ENCODE measurements around the gene LONP1. TPM values are rescaled to one million over a fixed set of nuclear protein-coding genes. Genes with fewer than 3 reads are reported as not detected.
A peak's percentile ranks its signal among the peaks of the same experiment; 100 is the strongest.

The LONP1 gene
- polyA plus RNA-seq, 1 experiment = 77.4 TPM

- Histone ChIP-seq H3K27me3 (ENCODE audit: control insufficient read depth, insufficient read depth, low read length) (no peaks in the 10 kb centered on the region), H3K4me3 (ENCODE audit: low read depth, low read length) (no peak overlapping the region), H3K36me3 (ENCODE audit: control insufficient read depth, insufficient read depth, low read length) (peaks cover 36% of the 10 kb centered on the region)
- DNase-seq (ENCODE audit: low read depth) = no peak
- CTCF ChIA-PET = no interaction called here
- TF ChIP-seq, protein P1, sequence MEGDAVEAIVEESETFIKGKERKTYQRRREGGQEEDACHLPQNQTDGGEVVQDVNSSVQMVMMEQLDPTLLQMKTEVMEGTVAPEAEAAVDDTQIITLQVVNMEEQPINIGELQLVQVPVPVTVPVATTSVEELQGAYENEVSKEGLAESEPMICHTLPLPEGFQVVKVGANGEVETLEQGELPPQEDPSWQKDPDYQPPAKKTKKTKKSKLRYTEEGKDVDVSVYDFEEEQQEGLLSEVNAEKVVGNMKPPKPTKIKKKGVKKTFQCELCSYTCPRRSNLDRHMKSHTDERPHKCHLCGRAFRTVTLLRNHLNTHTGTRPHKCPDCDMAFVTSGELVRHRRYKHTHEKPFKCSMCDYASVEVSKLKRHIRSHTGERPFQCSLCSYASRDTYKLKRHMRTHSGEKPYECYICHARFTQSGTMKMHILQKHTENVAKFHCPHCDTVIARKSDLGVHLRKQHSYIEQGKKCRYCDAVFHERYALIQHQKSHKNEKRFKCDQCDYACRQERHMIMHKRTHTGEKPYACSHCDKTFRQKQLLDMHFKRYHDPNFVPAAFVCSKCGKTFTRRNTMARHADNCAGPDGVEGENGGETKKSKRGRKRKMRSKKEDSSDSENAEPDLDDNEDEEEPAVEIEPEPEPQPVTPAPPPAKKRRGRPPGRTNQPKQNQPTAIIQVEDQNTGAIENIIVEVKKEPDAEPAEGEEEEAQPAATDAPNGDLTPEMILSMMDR (IDR thresholded peaks at IDR 0.05; ENCODE audit: insufficient read depth, low read depth, low read length) = no peak
- POLR2A ChIA-PET = no interaction called here
These were observed 50.7 kb downstream of the LONP1 start for GRCh38 chr19:5669212-5669611.

- Histone ChIP-seq H3K36me3 (ENCODE audit: control insufficient read depth, insufficient read depth, low read length) (peaks cover 45% of the 10 kb centered on the region), H3K27me3 (ENCODE audit: control insufficient read depth, insufficient read depth, low read length) (no peaks in the 10 kb centered on the region), H3K4me3 (ENCODE audit: low read depth, low read length) (no peak overlapping the region)
- TF ChIP-seq, protein P1 (IDR thresholded peaks at IDR 0.05; ENCODE audit: insufficient read depth, low read depth, low read length) = no peak
- no peak for DNase-seq (ENCODE audit: low read depth)
- ChIA-PET CTCF (interaction anchor here (1.3 to 1.6 kb wide), 2 partner anchors 11 to 19 kb away, joined by 3 read pairs; no protein-coding TSS in a partner anchor), POLR2A (no interaction called here)
These were observed 52.1 kb downstream of the LONP1 start for GRCh38 chr19:5667751-5668271.

DNA sequence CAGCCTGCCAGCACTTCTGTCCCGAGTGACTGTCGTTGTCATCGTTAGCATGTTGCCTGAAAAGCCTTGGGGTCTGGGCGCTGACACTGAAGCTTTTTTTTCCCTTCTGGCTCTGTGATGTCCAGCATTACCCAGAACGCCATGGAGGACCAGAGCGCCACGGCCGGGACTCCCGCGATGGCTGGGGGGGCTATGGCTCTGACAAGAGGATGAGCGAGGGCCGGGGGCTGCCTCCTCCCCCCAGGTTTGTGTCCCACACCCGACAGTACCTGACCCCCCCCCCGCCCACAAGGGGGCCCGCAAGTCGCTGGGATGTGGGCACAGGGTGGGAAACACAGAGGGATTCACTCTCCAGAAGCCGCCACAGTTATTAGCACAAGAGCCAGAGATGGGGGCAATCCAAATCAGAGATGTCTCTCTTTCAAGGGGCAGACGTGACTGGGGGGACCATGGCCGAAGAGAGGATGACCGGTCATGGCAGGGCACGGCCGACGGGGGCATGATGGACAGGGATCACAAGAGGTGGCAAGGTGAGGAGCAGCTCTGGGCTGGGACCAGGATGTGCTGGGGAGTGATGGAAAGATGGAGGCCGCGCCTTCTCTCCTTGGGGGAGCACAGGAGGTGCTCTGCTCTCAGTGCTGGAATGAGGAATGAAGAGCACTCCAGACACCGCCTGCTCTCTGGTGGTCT lies 52.9 kb downstream of the LONP1 start:
- H3K36me3 ChIP-seq (ENCODE audit: control insufficient read depth, insufficient read depth, low read length) = peaks cover 45% of the 10 kb centered on the region
- H3K4me3 ChIP-seq (ENCODE audit: low read depth, low read length) = no peak overlapping the region
- ChIA-PET CTCF (interaction anchor here (1.3 to 1.8 kb wide), 3 partner anchors 12 to 20 kb away, joined by 3 to 6 read pairs (median 3); no protein-coding TSS in a partner anchor), POLR2A (no interaction called here)
- TF ChIP-seq, protein P1 (IDR thresholded peaks at IDR 0.05; ENCODE audit: insufficient read depth, low read depth, low read length) = no peak
- H3K27me3 ChIP-seq (ENCODE audit: control insufficient read depth, insufficient read depth, low read length) = no peaks in the 10 kb centered on the region
- no peak for DNase-seq (ENCODE audit: low read depth)

GRCh38 chr19:5665781-5666513 lies 54.0 kb downstream of the LONP1 start:
- H3K4me3 ChIP-seq (ENCODE audit: low read depth, low read length) = no peak overlapping the region
- no peaks in the 10 kb centered on the region for H3K27me3 ChIP-seq (ENCODE audit: control insufficient read depth, insufficient read depth, low read length)
- TF ChIP-seq, protein P1 (IDR thresholded peaks at IDR 0.05; ENCODE audit: insufficient read depth, low read depth, low read length) = peak; percentile 41
- no peak for DNase-seq (ENCODE audit: low read depth)
- peaks cover 50% of the 10 kb centered on the region for H3K36me3 ChIP-seq (ENCODE audit: control insufficient read depth, insufficient read depth, low read length)
- ChIA-PET POLR2A (no interaction called here), CTCF (interaction anchor here (0.7 to 1.8 kb wide), 4 partner anchors 11 to 24 kb away, joined by 3 to 9 read pairs (median 5); partner anchors contain the start of gene RPL36)

DNA sequence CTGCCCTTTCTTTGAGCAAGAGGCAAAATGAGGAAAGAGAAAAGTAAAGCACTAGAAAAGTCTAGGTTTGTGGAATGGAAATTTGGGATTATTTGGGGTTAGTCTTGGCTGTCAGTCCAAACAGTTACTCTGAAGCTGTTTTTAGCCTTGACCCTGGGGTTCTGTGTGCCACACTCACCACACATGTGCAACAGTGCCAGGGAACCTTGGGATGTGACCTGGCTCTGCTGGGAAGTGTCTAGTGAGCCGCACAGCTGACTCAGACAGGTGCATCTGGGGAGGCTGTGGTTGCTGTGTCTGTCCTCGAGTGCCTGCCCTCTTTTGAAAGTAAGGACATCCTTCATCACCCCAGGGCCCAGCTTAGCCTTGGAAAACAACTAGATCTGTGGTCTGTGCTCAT lies 55.4 kb downstream of the LONP1 start:
- H3K4me3 ChIP-seq (ENCODE audit: low read depth, low read length) = no peak overlapping the region
- H3K36me3 ChIP-seq (ENCODE audit: control insufficient read depth, insufficient read depth, low read length) = peaks cover 52% of the 10 kb centered on the region
- DNase-seq (ENCODE audit: low read depth) = no peak
- H3K27me3 ChIP-seq (ENCODE audit: control insufficient read depth, insufficient read depth, low read length) = no peaks in the 10 kb centered on the region
- TF ChIP-seq, protein P1 (IDR thresholded peaks at IDR 0.05; ENCODE audit: insufficient read depth, low read depth, low read length) = no peak
- POLR2A ChIA-PET = no interaction called here
- CTCF ChIA-PET = interaction anchor here (1.5 kb wide), 1 partner anchor 10 kb away, joined by 4 read pairs; no protein-coding TSS in a partner anchor

All from BJ (cell line).